ENCODE results near the gene HNRNPK. TPM values are rescaled to one million over a fixed set of nuclear protein-coding genes. Genes with fewer than 3 reads are reported as not detected.

The HNRNPK gene
- total RNA-seq, 1 donor from 2014 or later = 353 TPM

DNA sequence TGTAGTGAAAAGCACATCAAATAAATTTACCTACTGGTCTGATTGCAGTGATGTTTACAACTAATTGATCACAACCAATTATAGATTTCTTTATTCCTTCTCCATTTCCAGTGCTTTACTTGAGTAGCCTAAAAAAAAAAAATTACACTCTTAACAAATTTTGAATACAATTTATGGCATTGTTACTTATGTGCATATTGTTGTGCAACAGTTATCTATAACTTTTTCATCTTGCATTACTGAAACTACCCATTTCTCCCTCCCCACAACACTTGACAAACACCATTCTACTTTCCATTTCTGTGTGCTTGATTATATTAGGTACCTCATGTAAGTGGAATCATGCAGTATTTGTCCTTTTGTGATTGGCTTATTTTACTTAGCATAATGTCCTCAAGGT, 12.9 kb upstream of the HNRNPK start:
- no peak for ATAC-seq
- TF ChIP-seq, protein P1, sequence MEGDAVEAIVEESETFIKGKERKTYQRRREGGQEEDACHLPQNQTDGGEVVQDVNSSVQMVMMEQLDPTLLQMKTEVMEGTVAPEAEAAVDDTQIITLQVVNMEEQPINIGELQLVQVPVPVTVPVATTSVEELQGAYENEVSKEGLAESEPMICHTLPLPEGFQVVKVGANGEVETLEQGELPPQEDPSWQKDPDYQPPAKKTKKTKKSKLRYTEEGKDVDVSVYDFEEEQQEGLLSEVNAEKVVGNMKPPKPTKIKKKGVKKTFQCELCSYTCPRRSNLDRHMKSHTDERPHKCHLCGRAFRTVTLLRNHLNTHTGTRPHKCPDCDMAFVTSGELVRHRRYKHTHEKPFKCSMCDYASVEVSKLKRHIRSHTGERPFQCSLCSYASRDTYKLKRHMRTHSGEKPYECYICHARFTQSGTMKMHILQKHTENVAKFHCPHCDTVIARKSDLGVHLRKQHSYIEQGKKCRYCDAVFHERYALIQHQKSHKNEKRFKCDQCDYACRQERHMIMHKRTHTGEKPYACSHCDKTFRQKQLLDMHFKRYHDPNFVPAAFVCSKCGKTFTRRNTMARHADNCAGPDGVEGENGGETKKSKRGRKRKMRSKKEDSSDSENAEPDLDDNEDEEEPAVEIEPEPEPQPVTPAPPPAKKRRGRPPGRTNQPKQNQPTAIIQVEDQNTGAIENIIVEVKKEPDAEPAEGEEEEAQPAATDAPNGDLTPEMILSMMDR (IDR thresholded peaks at IDR 0.05) = no peak

DNA sequence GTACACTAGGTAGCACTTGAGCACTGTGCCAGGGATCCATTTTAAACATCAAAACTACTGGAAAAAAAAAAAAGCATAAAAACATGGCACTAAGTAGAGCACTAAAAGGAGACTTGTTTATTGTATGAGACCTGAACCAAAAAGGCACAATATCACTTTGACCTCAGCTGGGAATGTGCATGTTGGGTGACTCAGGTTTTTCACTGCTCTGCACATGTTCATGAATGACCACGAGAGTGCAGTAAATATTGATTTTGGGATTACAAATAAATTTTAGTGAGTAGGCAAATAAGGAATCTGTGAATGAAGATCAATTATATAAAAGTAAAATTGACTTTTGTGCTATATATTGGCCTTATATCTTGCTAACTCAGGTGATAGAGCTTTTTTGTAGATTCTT, 12.4 kb upstream of the HNRNPK start:
- Histone ChIP-seq H3K36me3 (no peaks in the 10 kb centered on the region), H3K4me1 (no peaks in the 10 kb centered on the region), H3K9me3 (no peaks in the 10 kb centered on the region), H3K27me3 (no peaks in the 10 kb centered on the region), H3K27ac (no peak overlapping the region), H3K4me3 (no peak overlapping the region)
- intact Hi-C loops (cut with DNase I) = no loop called here
- DNase-seq = no peak
- TF ChIP-seq, protein P1 (IDR thresholded peaks at IDR 0.05) = no peak
- ATAC-seq = no peak

More for the DNA sequence above, 12.9 kb upstream of the HNRNPK start:
- Histone ChIP-seq H3K27me3 (no peaks in the 10 kb centered on the region), H3K27ac (no peak overlapping the region), H3K36me3 (no peaks in the 10 kb centered on the region), H3K4me3 (no peak overlapping the region), H3K9me3 (no peaks in the 10 kb centered on the region), H3K4me1 (no peaks in the 10 kb centered on the region)
- DNase-seq = no peak
- intact Hi-C loops (cut with DNase I) = no loop called here

DNA sequence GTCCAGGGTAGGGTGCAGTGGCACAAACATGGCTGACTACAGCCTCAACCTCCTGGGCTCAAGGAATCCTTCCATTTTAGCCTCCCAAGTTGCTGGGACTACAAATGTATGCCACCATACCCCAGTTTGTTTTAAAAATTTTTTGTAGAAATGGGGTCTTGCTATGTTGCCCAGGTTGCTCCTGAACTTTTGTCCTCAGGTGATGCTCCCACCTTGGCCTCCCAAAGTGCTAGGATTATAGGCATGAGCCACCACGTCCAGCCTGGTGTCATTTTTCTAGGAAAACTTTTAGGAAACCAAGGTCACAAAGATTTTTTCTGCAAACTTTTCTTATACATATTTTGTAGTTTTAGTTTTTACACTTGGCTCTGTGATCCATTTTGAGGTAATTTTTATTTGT, 11.3 kb upstream of the HNRNPK start:
- ATAC-seq (no peak), DNase-seq (no peak)
- Histone ChIP-seq H3K36me3 (no peaks in the 10 kb centered on the region), H3K27ac (no peak overlapping the region), H3K27me3 (no peaks in the 10 kb centered on the region), H3K9me3 (no peaks in the 10 kb centered on the region), H3K4me1 (no peaks in the 10 kb centered on the region), H3K4me3 (no peak overlapping the region)
- TF ChIP-seq, protein P1 (IDR thresholded peaks at IDR 0.05) = no peak
- intact Hi-C loops (cut with DNase I) = no loop called here

DNA sequence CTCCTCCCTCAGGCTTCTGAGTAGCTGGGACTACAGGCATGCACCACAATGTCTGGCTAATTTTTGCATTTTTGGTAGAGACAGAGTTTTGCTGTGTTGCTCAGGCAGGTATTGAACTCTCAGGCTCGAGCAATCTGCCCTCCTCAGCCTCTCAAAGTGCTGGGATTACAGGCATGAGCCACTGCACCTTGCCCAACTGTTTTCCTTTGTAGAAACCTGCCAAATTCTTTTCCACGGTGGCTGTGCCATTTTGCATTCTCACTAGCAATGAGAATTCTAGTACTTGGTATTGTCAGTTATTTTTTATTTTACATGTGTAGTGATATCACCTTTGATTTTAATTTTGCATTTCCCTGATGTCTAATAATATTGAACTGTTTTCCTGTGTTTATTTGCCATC, 8.4 kb upstream of the HNRNPK start:
- TF ChIP-seq, protein P1 (IDR thresholded peaks at IDR 0.05) = no peak
- intact Hi-C loops (cut with DNase I) = no loop called here
- H3K9me3 ChIP-seq = no peaks in the 10 kb centered on the region
- no peak for ATAC-seq
- H3K4me1 ChIP-seq = no peaks in the 10 kb centered on the region
- no peaks in the 10 kb centered on the region for H3K27me3 ChIP-seq
- H3K36me3 ChIP-seq = no peaks in the 10 kb centered on the region
- no peak overlapping the region for H3K27ac ChIP-seq
- no peak for DNase-seq
- H3K4me3 ChIP-seq = no peak overlapping the region

DNA sequence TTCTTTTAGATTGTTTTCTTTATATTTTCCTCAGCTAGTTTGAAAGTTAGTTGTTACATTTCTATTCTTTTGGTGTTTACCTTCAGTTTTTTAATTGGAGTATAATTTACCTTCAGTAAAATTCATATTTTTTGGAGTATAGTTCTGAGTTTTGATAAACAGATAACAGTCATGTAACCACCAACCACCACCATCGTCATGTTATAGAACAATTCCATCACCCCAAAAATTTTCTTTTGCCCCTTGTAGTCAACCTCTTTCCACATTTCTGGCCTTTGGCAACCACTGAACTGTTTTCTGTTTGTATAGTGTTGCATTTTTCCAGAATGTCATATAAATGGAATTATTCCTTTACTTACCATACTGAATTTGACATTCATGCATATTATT, 7.4 kb upstream of the HNRNPK start:
- intact Hi-C loops (cut with DNase I) = no loop called here
- Histone ChIP-seq H3K4me1 (peaks cover 3% of the 10 kb centered on the region), H3K36me3 (no peaks in the 10 kb centered on the region), H3K4me3 (no peak overlapping the region), H3K9me3 (no peaks in the 10 kb centered on the region), H3K27me3 (no peaks in the 10 kb centered on the region), H3K27ac (no peak overlapping the region)
- DNase-seq (no peak), ATAC-seq (no peak)
- TF ChIP-seq, protein P1 (IDR thresholded peaks at IDR 0.05) = no peak

DNA sequence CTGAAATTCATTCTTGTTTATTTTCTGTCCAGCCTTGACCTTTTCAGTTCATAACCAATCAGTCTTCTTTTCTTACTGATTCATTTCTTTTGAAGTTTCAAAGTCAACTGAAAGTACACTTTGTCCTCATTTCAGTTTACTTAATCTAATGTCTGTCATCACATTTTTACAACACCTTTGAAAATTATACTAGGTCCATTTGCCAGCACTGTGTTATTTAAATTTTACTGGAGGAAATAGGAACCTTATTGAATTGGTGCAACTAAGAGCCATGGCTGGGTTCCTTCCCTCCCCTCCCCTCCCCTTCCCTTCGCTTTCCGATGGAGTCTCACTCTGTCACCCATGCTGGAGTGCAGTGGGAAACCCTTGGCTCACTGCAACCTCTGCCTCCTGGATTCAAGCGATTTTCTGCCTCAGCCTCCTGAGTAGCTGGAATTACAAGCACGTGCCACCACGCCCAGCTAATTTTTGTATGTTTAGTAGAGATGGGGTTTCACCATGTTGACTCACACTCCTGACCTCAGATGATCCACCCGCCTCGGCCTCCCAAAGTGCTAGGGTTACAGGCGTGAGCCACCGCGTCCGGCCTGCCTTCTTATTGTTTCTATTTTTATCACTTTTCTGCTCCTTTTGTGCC, 6.9 kb upstream of the HNRNPK start:
- H3K27ac ChIP-seq = no peak overlapping the region
- peaks cover 8% of the 10 kb centered on the region for H3K4me1 ChIP-seq
- no peaks in the 10 kb centered on the region for H3K36me3 ChIP-seq
- TF ChIP-seq, protein P1 (IDR thresholded peaks at IDR 0.05) = no peak
- no peak overlapping the region for H3K4me3 ChIP-seq
- H3K9me3 ChIP-seq = no peaks in the 10 kb centered on the region
- peak; percentile 46 for ATAC-seq
- H3K27me3 ChIP-seq = no peaks in the 10 kb centered on the region
- DNase-seq = no peak
- intact Hi-C loops (cut with DNase I) = no loop called here

Measured in upper lobe of right lung (tissue), 1 donor.